ENCODE data around the gene SLC16A10.

DNA sequence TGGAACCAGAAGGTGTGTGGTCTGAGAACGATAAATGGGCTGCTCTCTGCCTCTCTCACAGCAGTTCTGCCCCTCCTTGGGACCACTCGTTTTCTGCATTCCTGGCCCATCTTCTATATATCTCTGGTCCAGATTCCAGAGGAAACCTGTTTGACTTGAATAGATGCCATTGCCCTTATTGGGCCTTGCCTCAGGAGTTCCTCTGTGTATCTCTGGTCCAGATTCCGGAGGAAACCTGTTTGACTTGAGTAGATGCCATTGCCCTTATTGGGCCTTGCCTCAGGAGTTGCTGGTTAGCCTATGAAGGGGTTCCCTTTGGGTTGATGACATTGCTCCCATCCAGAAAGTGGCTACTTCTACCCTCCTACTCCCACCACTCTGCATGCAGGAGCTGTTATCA, 189.4 kb downstream of the SLC16A10 start:
- TF ChIP-seq POLR2AphosphoS5 (IDR thresholded peaks at IDR 0.05; ENCODE audit: borderline replicate concordance, low read depth, low read length): no peak
- TF ChIP-seq EZH2 (IDR thresholded peaks at IDR 0.05): no peak
- no peak for TF ChIP-seq FOXP2 (optimal IDR thresholded peaks at IDR 0.05; ENCODE audit: control extremely low read depth, extremely low read length, insufficient read depth)
